IMR-90 (cell line): Measurements from ENCODE around the gene LYPD8.

ENCODE experiments used
- BHLHE40 ChIP-seq: fragments of 150-350 bp; IDR thresholded peaks from 2 replicates; pipeline ENCODE4 v1.6.1; 2016; ENCODE audit warnings: mild to moderate bottlenecking, low read depth, low read length
- CEBPB ChIP-seq: IDR thresholded peaks from 2 replicates; pipeline ENCODE4 v1.6.1; 2012; ENCODE audit warnings: low read depth, low read length, improper control_type of control experiment
- CHD1 ChIP-seq: IDR thresholded peaks from 2 replicates; pipeline ENCODE4 v1.6.1; 2012; ENCODE audit warnings: low read depth, low read length, improper control_type of control experiment
- FOS ChIP-seq: fragments of 150-350 bp; IDR thresholded peaks from 2 replicates; pipeline ENCODE4 v1.6.1; 2016; ENCODE audit warnings: low read depth, low read length
- MAFK ChIP-seq: IDR thresholded peaks from 2 replicates; pipeline ENCODE4 v1.6.1; 2012; ENCODE audit warnings: low read depth, low read length, improper control_type of control experiment
- MXI1 ChIP-seq: IDR thresholded peaks from 2 replicates; pipeline ENCODE4 v1.6.1; 2012; ENCODE audit warnings: low read depth, mild to moderate bottlenecking, low read length, moderate library complexity, borderline replicate concordance
- POLR2A ChIP-seq: IDR thresholded peaks from 2 replicates; pipeline ENCODE4 v1.6.1; 2012; ENCODE audit warnings: mild to moderate bottlenecking, low read depth, low read length
- RAD21 ChIP-seq: IDR thresholded peaks from 2 replicates; pipeline ENCODE4 v1.6.1; 2012; ENCODE audit warnings: low read length, improper control_type of control experiment
- RCOR1 ChIP-seq: IDR thresholded peaks from 2 replicates; pipeline ENCODE4 v1.6.1; 2012; ENCODE audit warnings: mild to moderate bottlenecking, low read length, improper control_type of control experiment; ENCODE audit not compliant: insufficient replicate concordance
- RFX5 ChIP-seq: IDR thresholded peaks from 2 replicates; pipeline ENCODE4 v1.8.0; 2012; ENCODE audit warnings: low read depth, mild to moderate bottlenecking, low read length, moderate library complexity
- USF2 ChIP-seq: fragments of 150-350 bp; IDR thresholded peaks from 2 replicates; pipeline ENCODE4 v1.6.1; 2017; ENCODE audit warnings: mild to moderate bottlenecking, antibody characterized with exemption, low read length, low read depth
- TF ChIP-seq, protein P1 (sequence below): conservative IDR thresholded peaks from 2 replicates; pipeline ENCODE4 v1.5.1; 2012; ENCODE audit warnings: mild to moderate bottlenecking, low read depth, low read length, improper control_type of control experiment

DNA sequence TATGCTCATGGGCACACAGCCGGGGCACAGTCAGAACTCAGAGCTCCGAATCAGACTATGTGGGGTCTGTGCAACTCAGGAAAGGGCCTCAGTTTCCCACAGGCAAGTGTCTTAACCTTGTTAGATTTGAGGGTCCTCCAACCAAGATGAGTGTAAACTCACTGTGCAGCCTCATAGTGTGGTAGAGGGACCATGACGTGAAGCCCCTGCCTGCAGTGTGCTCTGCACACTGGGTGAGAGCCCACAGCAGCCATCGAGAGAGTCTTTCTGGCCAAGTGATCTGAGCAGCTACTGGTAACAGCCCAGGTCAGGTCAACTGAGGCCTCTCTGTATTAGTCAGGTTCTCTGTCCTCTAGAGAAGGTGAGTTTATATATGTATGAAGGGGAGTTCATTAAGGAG lies 592 bp upstream of the LYPD8 start:
- TF ChIP-seq, protein P1, sequence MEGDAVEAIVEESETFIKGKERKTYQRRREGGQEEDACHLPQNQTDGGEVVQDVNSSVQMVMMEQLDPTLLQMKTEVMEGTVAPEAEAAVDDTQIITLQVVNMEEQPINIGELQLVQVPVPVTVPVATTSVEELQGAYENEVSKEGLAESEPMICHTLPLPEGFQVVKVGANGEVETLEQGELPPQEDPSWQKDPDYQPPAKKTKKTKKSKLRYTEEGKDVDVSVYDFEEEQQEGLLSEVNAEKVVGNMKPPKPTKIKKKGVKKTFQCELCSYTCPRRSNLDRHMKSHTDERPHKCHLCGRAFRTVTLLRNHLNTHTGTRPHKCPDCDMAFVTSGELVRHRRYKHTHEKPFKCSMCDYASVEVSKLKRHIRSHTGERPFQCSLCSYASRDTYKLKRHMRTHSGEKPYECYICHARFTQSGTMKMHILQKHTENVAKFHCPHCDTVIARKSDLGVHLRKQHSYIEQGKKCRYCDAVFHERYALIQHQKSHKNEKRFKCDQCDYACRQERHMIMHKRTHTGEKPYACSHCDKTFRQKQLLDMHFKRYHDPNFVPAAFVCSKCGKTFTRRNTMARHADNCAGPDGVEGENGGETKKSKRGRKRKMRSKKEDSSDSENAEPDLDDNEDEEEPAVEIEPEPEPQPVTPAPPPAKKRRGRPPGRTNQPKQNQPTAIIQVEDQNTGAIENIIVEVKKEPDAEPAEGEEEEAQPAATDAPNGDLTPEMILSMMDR: no peak
- no peak for TF ChIP-seq CEBPB
- TF ChIP-seq CHD1: no peak
- no peak for TF ChIP-seq POLR2A
- no peak for TF ChIP-seq FOS
- no peak for TF ChIP-seq USF2
- TF ChIP-seq RFX5: no peak
- no peak for TF ChIP-seq BHLHE40
- no peak for TF ChIP-seq RCOR1
- no peak for TF ChIP-seq RAD21
- no peak for TF ChIP-seq MXI1
- no peak for TF ChIP-seq MAFK
